GDM1 (cell line): ENCODE data around the gene RBM34.
"Not testable (repeated sequence)": the region's sequence is repeated elsewhere in the genome, so short reads cannot be mapped to it uniquely, and the experiment has no call there.

Source experiments
- DNase-seq: peaks from one replicate; lab custom pipeline; 2025; lab: John Stamatoyannopoulos, UW

RBM34 gene

GRCh38 chr1:235091319-235092044 lies 69.6 kb downstream of the RBM34 start:
- DNase-seq, result not testable (repeated sequence)

GRCh38 chr1:235090406-235091069 lies 70.5 kb downstream of the RBM34 start:
- DNase-seq, result no peak

GRCh38 chr1:235088907-235089306 lies 72.1 kb downstream of the RBM34 start:
- DNase-seq, result no peak

GRCh38 chr1:235088430-235088829 lies 72.6 kb downstream of the RBM34 start:
- DNase-seq, result no peak

- no peak for DNase-seq
These were observed 73.1 kb downstream of the RBM34 start for GRCh38 chr1:235087906-235088305.

- not testable (repeated sequence) for DNase-seq
These were observed 75.5 kb downstream of the RBM34 start for GRCh38 chr1:235085411-235086117.
